H1 (cell line): ENCODE data around the gene AK5. TPM values are rescaled to one million over a fixed set of nuclear protein-coding genes. Genes with fewer than 3 reads are reported as not detected.

Experiments used
- CBX8 ChIP-seq: fragments of 300-800, 300-1000 bp; sonication (generic); IDR thresholded peaks from 2 replicates; pipeline ENCODE4 v1.7.1; 2016; ENCODE audit warnings: low read depth, low read length, borderline replicate concordance
- RAD21 ChIP-seq, 2 experiments: IDR thresholded peaks in 1 of 2; conservative IDR thresholded peaks in 1 of 2; 2 replicates each; pipeline ENCODE4 v1.6.1; 2011; ENCODE audit warnings: low read depth in 2 of 2, low read length in 2 of 2, improper control_type of control experiment in 1 of 2, inconsistent platforms in 1 of 2, mild to moderate bottlenecking in 1 of 2, moderate library complexity in 1 of 2
- RFX5 ChIP-seq: IDR thresholded peaks from 2 replicates; pipeline ENCODE4 v1.6.1; 2011; ENCODE audit warnings: low read depth, low read length, improper control_type of control experiment, borderline replicate concordance
- RNF2 ChIP-seq: fragments of 200-900, 300-1000 bp; sonication (generic); IDR thresholded peaks from 2 replicates; pipeline ENCODE4 v1.7.1; 2016; ENCODE audit warnings: borderline replicate concordance, low read depth, mild to moderate bottlenecking, antibody characterized with exemption, low read length; ENCODE audit not compliant: poor library complexity, severe bottlenecking; ENCODE audit errors: missing control alignments
- SIRT6 ChIP-seq: IDR thresholded peaks from one replicate; pipeline ENCODE4 v1.7.1; 2012; ENCODE audit warnings: low read length, inconsistent platforms
- polyA plus RNA-seq, 7 experiments: library from polyadenylated mRNA; depleted of rRNA in 3 of 7; stranded (reverse) in 5 of 7; unstranded in 2 of 7; fragments of >200 nt in 5 of 7; fragments of 200-250 nt in 2 of 7; gene quantifications; 1 replicate in 5 of 7; 2 replicates in 1 of 7; 4 replicates in 1 of 7; pipeline versions ENCODE4 v1.2.1 to v1.2.3, GENCODE V29; 2011 to 2013; ENCODE audit warnings: missing spikeins in 2 of 7, mixed read lengths in 2 of 7
- total RNA-seq: library from RNA; stranded (reverse); fragmentation: NEBNext Ultra II Directional; extraction: Animal tissue kit (Norgen Biotek cat#: 25700); gene quantifications from 2 replicates; pipeline ENCODE4 v1.2.1, GENCODE V29; 2021

The AK5 gene
- total and polyA plus RNA-seq, 2 of the 8 experiments (the other 6 are each of a cell fraction or from before 2014, with no cell fraction given): 2.0 to 7.1 TPM

- TF ChIP-seq CBX8: no peak
- TF ChIP-seq RNF2: no peak
- TF ChIP-seq SIRT6: no peak
- no peak for TF ChIP-seq RAD21 (IDR thresholded peaks at IDR 0.05 in 1 of 2, conservative IDR thresholded peaks at IDR 0.05 in 1 of 2; ENCODE audit: low read depth in 2 of 2, low read length in 2 of 2)
- no peak for TF ChIP-seq RFX5
Measured at GRCh38 chr1:77412820-77413530, 131.2 kb downstream of the AK5 start (continued).
